GM21360 (cell line): ENCODE measurements around the gene LRRK2.

Experiments
- ATAC-seq: cut with Tn5 transposase; IDR thresholded peaks from one replicate; pipeline ENCODE4 v1.9.1; 2021; ENCODE audit warnings: mild to moderate bottlenecking, moderate library complexity; ENCODE audit not compliant: unreplicated experiment

The LRRK2 gene

GRCh38 chr12:40390980-40391379, 166.2 kb downstream of the LRRK2 start:
- no peak for ATAC-seq

DNA sequence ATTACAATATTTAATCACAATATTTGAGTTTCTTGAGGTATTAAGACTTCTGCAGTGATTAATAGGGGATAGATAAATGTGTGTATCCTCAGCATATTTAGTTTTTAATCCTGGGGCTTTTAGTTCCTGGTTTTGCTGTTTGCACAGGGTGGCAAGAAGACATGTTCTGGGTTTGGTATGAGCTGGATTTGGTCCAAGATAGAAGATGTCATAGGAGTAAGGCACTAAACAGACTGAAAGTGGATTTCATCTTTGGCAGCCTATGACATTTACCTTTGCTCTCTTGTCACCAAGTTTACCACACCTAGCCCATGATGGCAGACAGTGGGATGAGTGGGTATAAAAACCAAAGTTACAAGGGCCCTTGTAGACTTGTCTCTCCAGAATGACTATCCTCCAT, 168.2 kb downstream of the LRRK2 start:
- no peak for ATAC-seq

DNA sequence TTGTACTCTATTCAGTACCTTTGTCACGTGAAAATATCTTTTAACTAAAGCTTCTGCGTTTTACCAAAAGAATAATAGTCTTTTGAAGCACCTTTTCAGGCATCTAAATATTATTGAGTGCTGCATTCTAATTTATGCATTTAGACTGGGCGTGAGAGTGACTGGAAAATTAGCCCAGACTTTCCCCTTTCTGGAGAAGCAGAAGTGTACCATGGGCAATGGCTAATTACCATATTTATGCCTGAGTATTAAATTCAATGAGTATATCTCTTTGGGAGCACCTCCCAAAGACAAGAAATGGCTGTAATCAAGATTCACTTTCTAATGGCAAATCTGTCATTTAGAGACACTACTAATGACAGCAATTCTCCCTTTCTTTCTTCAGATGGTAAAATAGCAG, 174.9 kb downstream of the LRRK2 start:
- ATAC-seq = no peak

DNA sequence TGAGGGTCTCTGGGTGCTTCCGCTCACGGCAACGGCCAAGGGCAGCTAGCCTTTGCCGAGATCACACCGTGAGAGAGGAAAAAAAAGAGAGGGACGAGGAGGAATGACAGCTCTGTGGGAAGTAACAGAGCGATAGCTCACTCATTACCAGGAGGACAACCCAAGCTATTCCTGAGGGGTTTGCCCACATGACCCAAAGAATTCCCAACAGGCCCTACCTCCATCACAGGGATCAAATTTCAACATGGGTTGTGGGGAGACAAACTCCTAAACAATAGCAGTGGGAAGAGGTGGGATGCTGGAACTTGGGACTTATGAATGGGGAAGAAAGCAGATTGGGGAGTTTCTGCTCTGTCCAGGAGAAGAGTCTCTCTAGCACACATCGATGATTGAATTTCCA, 180.6 kb downstream of the LRRK2 start:
- no peak for ATAC-seq
